Measurements from ENCODE around the gene VAV3. TPM values are rescaled to one million over a fixed set of nuclear protein-coding genes. Genes with fewer than 3 reads are reported as not detected.

The VAV3 gene
- total and polyA plus RNA-seq, 2 of the 8 experiments (the other 6 are each of a cell fraction or from before 2014, with no cell fraction given) = 2.9 to 7.9 TPM

DNA sequence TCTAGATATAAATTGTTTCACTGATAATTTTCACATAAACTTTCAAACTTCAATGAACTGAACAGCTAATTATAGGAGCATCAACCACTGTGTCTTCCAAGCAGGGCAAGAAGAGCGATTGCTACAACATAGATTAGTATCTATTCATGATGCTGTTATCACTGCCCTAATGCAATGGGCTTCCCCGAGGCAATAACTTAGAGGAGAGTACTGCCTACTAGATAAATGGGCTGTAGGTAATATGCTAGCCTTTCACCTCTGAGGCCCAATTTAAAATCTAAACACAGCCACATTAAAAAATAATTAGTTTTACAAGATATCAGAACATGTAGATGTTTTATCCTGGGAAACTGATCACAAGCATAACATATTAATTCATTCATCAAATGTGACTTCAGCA lies 318.0 kb downstream of the VAV3 start:
- FAIRE-seq (no peak), DNase-seq (ENCODE audit: low read depth in 1 of 2, low spot score in 2 of 2) (no peak)
- Histone ChIP-seq H3K4ac (replicated peaks; ENCODE audit: insufficient read length, low read depth, low read length) (no peak overlapping the region), H2AFZ (ENCODE audit: low read length) (no peak overlapping the region), H4K8ac (ENCODE audit: extremely low read depth, insufficient read depth, low read length) (no peak overlapping the region), H3K23me2 (ENCODE audit: low read depth, low read length) (no peaks in the 10 kb centered on the region), H2BK12ac (ENCODE audit: low read depth, low read length) (no peak overlapping the region), H4K91ac (replicated peaks; ENCODE audit: insufficient read length, low read length) (no peak overlapping the region), H3K9me3 (ENCODE audit: insufficient read depth in 2 of 2, low read depth in 1 of 2, low read length in 1 of 2) (no peaks in the 10 kb centered on the region), H3K4me2 (ENCODE audit: insufficient read depth in 1 of 2, low read depth in 2 of 2, low read length in 2 of 2) (no peak overlapping the region), H2BK20ac (ENCODE audit: low read length) (no peak overlapping the region), H3K18ac (ENCODE audit: extremely low read depth, low read length) (no peak overlapping the region), H3K27ac (ENCODE audit: low read depth, low read length) (no peak overlapping the region), H3K79me1 (ENCODE audit: low read depth, low read length) (no peaks in the 10 kb centered on the region), H3K79me2 (ENCODE audit: control insufficient read depth in 1 of 2, insufficient read depth in 2 of 2, low read length in 2 of 2) (no peaks in the 10 kb centered on the region), H2AK5ac (ENCODE audit: low read depth, low read length) (no peak overlapping the region), H3K27me3 (replicated peaks in 1 of 4; ENCODE audit: control insufficient read depth in 3 of 4, extremely low read depth in 1 of 4, insufficient read depth in 3 of 4, low read length in 3 of 4) (no peaks in the 10 kb centered on the region), H3K36me3 (ENCODE audit: control insufficient read depth in 2 of 4, insufficient read depth in 4 of 4, low read length in 3 of 4) (no peaks in the 10 kb centered on the region), H2BK5ac (ENCODE audit: low read depth, low read length) (no peak overlapping the region), H4K20me1 (replicated peaks in 1 of 2; ENCODE audit: control insufficient read depth in 1 of 2, insufficient read depth in 2 of 2, low read length in 2 of 2) (no peaks in the 10 kb centered on the region), H4K5ac (ENCODE audit: insufficient read length, low read depth, low read length) (no peak overlapping the region), H2BK15ac (ENCODE audit: low read length) (no peak overlapping the region), H3K4me3 (ENCODE audit: extremely low read depth in 1 of 4, insufficient read depth in 2 of 4, low read depth in 3 of 4, low read length in 4 of 4) (no peak overlapping the region), H3K23ac (ENCODE audit: insufficient read length) (no peak overlapping the region), H3K9ac (replicated peaks in 1 of 4; ENCODE audit: extremely low read depth in 1 of 4, low read depth in 3 of 4, low read length in 3 of 4) (no peak overlapping the region), H3K14ac (ENCODE audit: insufficient read length) (no peak overlapping the region), H3K56ac (replicated peaks; ENCODE audit: insufficient read length, low read depth, low read length) (no peak overlapping the region), H2BK120ac (replicated peaks; ENCODE audit: low read depth, low read length) (no peak overlapping the region), H3K4me1 (replicated peaks in 1 of 4; ENCODE audit: control insufficient read depth in 3 of 4, insufficient read depth in 4 of 4, low read length in 3 of 4) (0 out of 7 replicates have a peak, but pooled peaks cover 0 to 2% (median 0%) of the 10 kb centered on the region in 4 experiments)
- ChIA-PET POLR2A (ENCODE audit: partially characterized antibody) (no interaction called here), CTCF (ENCODE audit: partially characterized antibody) (no interaction called here)
- TF ChIP-seq KDM4A (IDR thresholded peaks at IDR 0.05; ENCODE audit: low read depth, low read length, severe bottlenecking) (no peak), EP300 (IDR thresholded peaks at IDR 0.05; ENCODE audit: borderline replicate concordance in 1 of 2, low read depth in 2 of 2, low read length in 2 of 2) (no peak), POLR2AphosphoS5 (IDR thresholded peaks at IDR 0.05; ENCODE audit: low read depth, low read length) (no peak), TEAD4 (IDR thresholded peaks at IDR 0.05; ENCODE audit: low read depth, low read length) (no peak), RXRA (IDR thresholded peaks at IDR 0.05; ENCODE audit: insufficient read depth, low read depth, low read length) (no peak), KDM1A (IDR thresholded peaks at IDR 0.05; ENCODE audit: borderline replicate concordance, low read length) (no peak), KDM5A (IDR thresholded peaks at IDR 0.05; ENCODE audit: low read length) (no peak), SP1 (IDR thresholded peaks at IDR 0.05; ENCODE audit: low read depth, low read length) (no peak), SAP30 (IDR thresholded peaks at IDR 0.05; ENCODE audit: insufficient read depth, insufficient replicate concordance, low read length) (no peak)
- 100% methylated on average over 2 of the region's 2 CpGs; no CpG with 5 or more reads in 1 of the 2 experiments for WGBS, 2 experiments (ENCODE audit: extremely low coverage in 1 of 2, insufficient coverage in 1 of 2, insufficient read length in 1 of 2, insufficient replicate concordance in 2 of 2, low coverage in 1 of 2, low lambda C conversion rate in 2 of 2, missing lambda C conversion rate in 1 of 2)
